ENCODE measurements around the gene RAB11A.
A peak's percentile ranks its signal among the peaks of the same experiment; 100 is the strongest.

RAB11A gene

GRCh38 chr15:65869126-65869953 is at the start of gene RAB11A:
TSS of gene RAB11A (plus strand) at chr15:65869491. CDS start at chr15:65869586, 95 bp downstream.
- DNase-seq (ENCODE audit: low read depth) = peak; percentile 97

GRCh38 chr15:65819563-65819960 is 49.7 kb upstream of the RAB11A start:
- DNase-seq (ENCODE audit: low read depth) = no peak

GRCh38 chr15:65821070-65821469 is 48.2 kb upstream of the RAB11A start:
- DNase-seq (ENCODE audit: low read depth) = no peak

GRCh38 chr15:65822316-65822715 is 47.0 kb upstream of the RAB11A start:
- DNase-seq (ENCODE audit: low read depth) = no peak

- DNase-seq (ENCODE audit: low read depth) = peak; percentile 59
Observed at GRCh38 chr15:65824031-65824743, 45.1 kb upstream of the RAB11A start.

GRCh38 chr15:65824941-65825544 is 44.2 kb upstream of the RAB11A start:
- peak; percentile 73 for DNase-seq (ENCODE audit: low read depth)

GRCh38 chr15:65827065-65827464 is 42.2 kb upstream of the RAB11A start:
- DNase-seq (ENCODE audit: low read depth) = no peak

- no peak for DNase-seq (ENCODE audit: low read depth)
Observed at GRCh38 chr15:65828585-65828984, 40.7 kb upstream of the RAB11A start.

GRCh38 chr15:65829130-65829764 is 40.0 kb upstream of the RAB11A start:
- DNase-seq (ENCODE audit: low read depth) = no peak

- DNase-seq (ENCODE audit: low read depth) = peak; percentile 99
Observed at GRCh38 chr15:65832549-65833364, 36.5 kb upstream of the RAB11A start.

- DNase-seq (ENCODE audit: low read depth) = no peak
Observed at GRCh38 chr15:65833501-65834205, 35.6 kb upstream of the RAB11A start.

GRCh38 chr15:65834603-65835282 is 34.5 kb upstream of the RAB11A start:
- DNase-seq (ENCODE audit: low read depth) = no peak

GRCh38 chr15:65835447-65835846 is 33.8 kb upstream of the RAB11A start:
- DNase-seq (ENCODE audit: low read depth) = no peak

GRCh38 chr15:65836665-65837064 is 32.6 kb upstream of the RAB11A start:
- no peak for DNase-seq (ENCODE audit: low read depth)

GRCh38 chr15:65837301-65838294 is 31.7 kb upstream of the RAB11A start:
- DNase-seq (ENCODE audit: low read depth) = no peak

GRCh38 chr15:65839354-65839901 is 29.9 kb upstream of the RAB11A start:
- no peak for DNase-seq (ENCODE audit: low read depth)

- no peak for DNase-seq (ENCODE audit: low read depth)
Observed at GRCh38 chr15:65839985-65840384, 29.3 kb upstream of the RAB11A start.

- DNase-seq (ENCODE audit: low read depth) = peak; percentile 65
Observed at GRCh38 chr15:65841121-65841930, 28.0 kb upstream of the RAB11A start.
